H54 (cell line): ENCODE results near the gene MCL1.
"Not testable (repeated sequence)": the region's sequence is repeated elsewhere in the genome, so short reads cannot be mapped to it uniquely, and the experiment has no call there.

Experiments
- DNase-seq: peaks from one replicate; pipeline ENCODE4 v3.0.0; 2011; ENCODE audit warnings: low spot score, mixed read lengths; ENCODE audit not compliant: insufficient read length
- FAIRE-seq: peaks from 3 replicates; lab custom pipeline; 2011; peaks lifted over from hg19 to GRCh38; lab: Jason Lieb, UNC
- POLR2A ChIP-seq: IDR thresholded peaks from 2 replicates; pipeline ENCODE4 v1.6.1; 2011; ENCODE audit warnings: low read depth, mild to moderate bottlenecking, low read length

Gene MCL1

DNA sequence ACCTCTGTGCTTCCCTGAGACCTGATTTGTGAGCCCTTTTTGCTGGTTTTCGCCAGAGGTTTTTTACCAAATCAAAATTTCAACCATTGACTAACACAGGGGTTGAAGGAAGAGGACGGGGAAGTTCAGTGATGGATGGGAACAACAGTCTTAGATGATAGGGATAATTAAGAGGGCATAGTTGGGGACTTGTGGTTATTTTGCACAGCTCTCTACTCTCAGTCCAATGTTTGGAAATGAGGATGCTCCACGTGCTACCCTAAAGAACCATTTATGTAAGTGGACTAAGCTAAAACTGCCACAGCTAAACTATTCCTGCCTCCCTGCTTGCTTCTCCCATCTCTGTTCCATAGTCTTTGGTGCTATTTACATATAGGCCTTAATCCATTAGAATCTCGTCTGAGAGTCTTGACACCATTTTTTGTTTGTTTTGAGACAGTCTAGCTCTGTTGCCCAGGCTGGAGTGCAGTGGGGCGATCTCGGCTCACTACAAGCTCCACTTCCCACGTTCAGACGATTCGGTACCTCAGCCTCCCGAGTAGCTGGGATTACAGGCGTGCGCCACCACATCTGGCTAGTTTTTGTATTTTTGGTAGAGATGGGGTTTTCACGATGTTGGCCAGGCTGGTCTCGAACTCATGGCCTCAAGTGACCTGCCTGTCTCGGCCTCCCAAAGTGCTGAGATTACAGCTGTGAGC, 684 bp upstream of the MCL1 start:
- FAIRE-seq = no peak
- 0 out of 2 replicates have a peak, but pooled peaks have one; percentile 26 for TF ChIP-seq POLR2A
- no peak for DNase-seq

DNA sequence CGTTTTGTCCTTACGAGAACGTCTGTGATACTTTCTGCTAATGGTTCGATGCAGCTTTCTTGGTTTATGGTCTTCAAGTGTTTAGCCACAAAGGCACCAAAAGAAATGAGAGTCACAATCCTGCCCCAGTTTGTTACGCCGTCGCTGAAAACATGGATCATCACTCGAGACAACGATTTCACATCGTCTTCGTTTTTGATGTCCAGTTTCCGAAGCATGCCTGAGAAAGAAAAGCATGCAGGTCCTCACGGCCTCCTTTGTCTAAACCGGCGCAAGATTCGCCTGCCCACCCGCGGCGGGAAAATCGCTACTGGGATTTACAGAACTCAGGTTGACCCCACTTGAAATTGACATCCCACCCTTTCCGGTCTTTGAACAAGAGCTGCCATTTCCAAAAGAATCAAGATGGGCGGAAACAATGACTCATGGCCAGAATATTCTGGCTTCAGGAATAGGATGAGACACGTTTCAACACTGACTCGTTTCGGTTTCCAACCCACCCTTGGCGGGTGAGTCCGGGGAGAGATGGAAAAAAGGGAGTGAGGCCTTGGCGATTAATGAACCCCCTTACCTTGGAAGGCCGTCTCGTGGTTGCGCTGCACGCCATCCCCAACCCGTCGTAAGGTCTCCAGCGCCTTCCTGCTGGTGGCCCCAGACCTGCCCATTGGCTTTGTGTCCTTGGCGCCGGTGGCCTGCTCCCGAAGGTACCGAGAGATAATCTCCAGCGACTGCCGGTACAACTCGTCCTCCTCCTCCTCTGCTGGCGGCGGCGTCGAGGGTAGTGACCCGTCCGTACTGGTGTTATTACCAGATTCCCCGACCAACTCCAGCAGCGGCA, 919 bp downstream of the MCL1 start:
- DNase-seq (no peak), FAIRE-seq (no peak)
- no peak; the same call in 1 of the 2 replicates for TF ChIP-seq POLR2A

DNA sequence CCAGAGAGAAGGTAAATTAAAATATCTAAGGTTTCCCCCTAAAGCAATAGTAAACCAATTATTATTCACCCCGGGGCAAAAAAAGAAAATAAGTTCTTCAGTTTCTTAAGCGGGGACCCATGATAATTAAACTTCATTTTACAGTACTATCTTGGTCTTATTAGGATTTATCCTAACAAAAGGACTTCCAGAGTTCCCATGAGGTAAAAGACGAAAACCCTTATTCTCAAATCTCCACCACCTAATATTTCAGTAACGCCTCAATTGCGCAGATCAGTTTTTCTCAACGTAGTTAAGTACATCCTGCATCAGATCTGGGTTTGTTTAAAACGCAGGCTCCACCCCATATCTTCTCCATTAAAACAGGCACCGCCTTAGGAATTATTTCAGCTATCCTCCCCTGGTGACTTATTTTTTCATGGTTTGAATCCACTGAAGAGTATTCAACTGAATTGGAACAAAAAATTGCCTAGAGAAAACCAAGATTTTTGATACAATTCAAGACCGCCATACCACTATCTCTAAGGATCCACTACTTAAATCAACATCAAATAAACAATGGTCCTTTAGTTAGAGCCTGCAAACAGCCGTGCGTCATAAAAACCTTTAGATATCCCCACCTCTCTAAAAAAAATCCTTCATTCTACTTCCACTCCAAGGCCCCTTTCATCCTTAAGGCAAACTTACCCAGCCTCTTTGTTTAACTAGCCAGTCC, 1.7 kb downstream of the MCL1 start:
- DNase-seq = no peak
- FAIRE-seq = no peak

GRCh38 chr1:150576794-150577556, 2.4 kb downstream of the MCL1 start:
- FAIRE-seq (no peak), DNase-seq (no peak)
- no peak for TF ChIP-seq POLR2A

More for the DNA sequence above, 1.7 kb downstream of the MCL1 start:
- no peak for TF ChIP-seq POLR2A

- no peak for DNase-seq
- no peak for TF ChIP-seq POLR2A
- no peak for FAIRE-seq
Measured at GRCh38 chr1:150576367-150576711, 3.1 kb downstream of the MCL1 start.

DNA sequence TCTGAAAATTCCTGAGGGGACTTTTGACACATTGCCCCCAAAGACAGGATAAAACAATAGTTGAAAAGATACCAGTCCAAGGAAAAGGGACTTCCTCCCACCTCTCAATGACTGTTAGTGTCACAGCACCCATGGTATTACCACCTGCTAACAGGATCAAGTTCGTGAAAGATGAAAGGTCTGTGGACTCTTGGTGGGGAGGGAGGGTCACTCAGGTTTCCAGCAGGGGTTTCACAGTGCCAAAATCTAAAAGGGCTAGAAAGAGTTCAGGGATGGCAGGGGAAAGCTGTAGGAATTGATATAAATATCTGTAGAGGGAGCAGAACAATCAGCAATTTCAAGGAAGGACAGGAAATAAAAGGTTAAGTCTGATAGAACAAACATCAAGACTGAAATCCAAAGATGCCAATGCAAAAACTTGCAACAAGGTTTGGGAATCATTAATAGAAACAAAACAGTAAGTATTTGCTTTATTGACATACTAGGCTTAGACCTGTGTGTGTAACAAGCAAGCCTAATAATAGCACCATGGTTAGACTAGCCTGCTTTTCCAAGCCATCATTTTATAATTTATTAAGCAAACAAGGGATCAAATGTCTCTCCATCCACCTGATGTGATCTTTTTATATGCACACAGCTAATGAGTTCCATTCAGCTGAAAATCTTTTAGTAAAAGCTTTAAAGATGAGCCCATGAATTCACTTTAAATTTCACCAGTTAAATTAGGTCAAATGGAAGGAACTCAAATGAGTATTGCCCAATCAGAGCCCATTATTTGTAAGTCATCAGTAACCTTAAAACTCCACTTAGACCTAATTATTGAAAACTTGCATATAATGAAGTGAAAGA, 3.7 kb downstream of the MCL1 start:
- DNase-seq (no peak), FAIRE-seq (no peak)
- no peak for TF ChIP-seq POLR2A

- FAIRE-seq (no peak), DNase-seq (no peak)
- TF ChIP-seq POLR2A = no peak
Measured at GRCh38 chr1:150575072-150575489, 4.3 kb downstream of the MCL1 start.

- no peak for TF ChIP-seq POLR2A
- DNase-seq (no peak), FAIRE-seq (no peak)
Measured at GRCh38 chr1:150574260-150575071, 4.9 kb downstream of the MCL1 start.

- not testable (repeated sequence) for FAIRE-seq, DNase-seq
Measured at GRCh38 chr1:150573648-150574071, 5.8 kb downstream of the MCL1 start.

DNA sequence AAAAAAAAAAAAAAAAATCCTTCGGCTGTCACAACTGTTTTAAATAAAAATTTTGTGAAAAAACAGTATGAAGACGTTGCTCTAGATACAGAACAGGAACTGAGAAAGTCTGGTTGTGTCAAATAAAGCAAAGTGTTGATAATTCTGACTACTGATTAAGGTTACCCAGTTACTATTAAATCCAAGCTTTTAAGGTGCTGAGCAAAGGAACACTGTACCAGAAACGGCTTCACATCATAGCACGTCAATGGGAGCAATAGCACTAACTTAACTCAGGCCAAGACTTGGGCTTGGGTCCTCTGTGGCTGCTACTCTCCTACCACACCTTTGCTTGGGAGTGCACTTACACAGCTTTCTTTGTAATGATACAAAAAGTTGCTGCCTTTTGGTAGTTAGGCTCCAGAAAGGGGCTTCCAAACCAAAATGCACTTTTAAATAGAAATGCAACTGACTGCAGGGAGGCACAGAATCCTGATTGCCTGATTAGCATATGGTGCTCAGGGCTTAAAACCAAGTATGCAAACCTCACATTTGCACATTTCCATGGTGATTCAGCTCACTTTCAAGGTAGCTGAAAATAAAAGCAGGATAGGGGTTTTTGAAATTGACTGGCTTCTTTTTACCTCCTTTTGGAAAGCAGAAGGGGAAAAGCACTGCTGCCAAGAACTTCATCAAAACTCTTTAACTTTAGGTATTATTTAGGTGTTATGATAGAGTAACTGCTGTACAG, 6.3 kb downstream of the MCL1 start:
- no peak for DNase-seq
- no peak for FAIRE-seq
- no peak for TF ChIP-seq POLR2A

- TF ChIP-seq POLR2A = no peak
- FAIRE-seq (no peak), DNase-seq (no peak)
Measured at GRCh38 chr1:150568594-150568966, 10.8 kb downstream of the MCL1 start.
